GM10847 (cell line): ENCODE data around the gene ZNF451.

Experiments used
- POLR2A ChIP-seq: IDR thresholded peaks from 2 replicates; pipeline ENCODE4 v1.6.1; 2011; ENCODE audit not compliant: insufficient read length; ENCODE audit errors: extremely low read depth

ZNF451 gene

GRCh38 chr6:57085471-57085870 is 4.5 kb upstream of the ZNF451 start:
- TF ChIP-seq POLR2A: no peak

- no peak for TF ChIP-seq POLR2A
Observed at GRCh38 chr6:57086843-57087242, 3.1 kb upstream of the ZNF451 start.

- TF ChIP-seq POLR2A: no peak
Observed at GRCh38 chr6:57087916-57088315, 2.1 kb upstream of the ZNF451 start.

- no peak for TF ChIP-seq POLR2A
Observed at GRCh38 chr6:57089265-57089664, 723 bp upstream of the ZNF451 start.

GRCh38 chr6:57094689-57095088 is 4.7 kb downstream of the ZNF451 start:
- TF ChIP-seq POLR2A: no peak

GRCh38 chr6:57097596-57097995 is 7.6 kb downstream of the ZNF451 start:
- TF ChIP-seq POLR2A: no peak

GRCh38 chr6:57102976-57103375 is 13.0 kb downstream of the ZNF451 start:
- TF ChIP-seq POLR2A: no peak

GRCh38 chr6:57104336-57104735 is 14.3 kb downstream of the ZNF451 start:
- TF ChIP-seq POLR2A: no peak

- no peak for TF ChIP-seq POLR2A
Observed at GRCh38 chr6:57106990-57107389, 17.0 kb downstream of the ZNF451 start.

- TF ChIP-seq POLR2A: no peak
Observed at GRCh38 chr6:57108691-57109090, 18.7 kb downstream of the ZNF451 start.

- TF ChIP-seq POLR2A: no peak
Observed at GRCh38 chr6:57109880-57110279, 19.9 kb downstream of the ZNF451 start.

- no peak for TF ChIP-seq POLR2A
Observed at GRCh38 chr6:57113105-57113504, 23.1 kb downstream of the ZNF451 start.

- TF ChIP-seq POLR2A: no peak
Observed at GRCh38 chr6:57116776-57117175, 26.8 kb downstream of the ZNF451 start.

GRCh38 chr6:57117796-57118195 is 27.8 kb downstream of the ZNF451 start:
- TF ChIP-seq POLR2A: no peak

GRCh38 chr6:57123111-57123510 is 33.1 kb downstream of the ZNF451 start:
- TF ChIP-seq POLR2A: no peak

- TF ChIP-seq POLR2A: no peak
Observed at GRCh38 chr6:57127763-57128162, 37.8 kb downstream of the ZNF451 start.

GRCh38 chr6:57130661-57131177 is 40.7 kb downstream of the ZNF451 start:
- no peak for TF ChIP-seq POLR2A

GRCh38 chr6:57134954-57135353 is 45.0 kb downstream of the ZNF451 start:
- TF ChIP-seq POLR2A: no peak
